Cerebellar cortex (tissue), 1 donor: ENCODE data around the gene PEX11G.

ENCODE experiments used
- DNase-seq: peaks from one replicate; pipeline ENCODE4 v3.0.0-alpha.2; 2015; ENCODE audit warnings: low spot score

PEX11G gene

DNA sequence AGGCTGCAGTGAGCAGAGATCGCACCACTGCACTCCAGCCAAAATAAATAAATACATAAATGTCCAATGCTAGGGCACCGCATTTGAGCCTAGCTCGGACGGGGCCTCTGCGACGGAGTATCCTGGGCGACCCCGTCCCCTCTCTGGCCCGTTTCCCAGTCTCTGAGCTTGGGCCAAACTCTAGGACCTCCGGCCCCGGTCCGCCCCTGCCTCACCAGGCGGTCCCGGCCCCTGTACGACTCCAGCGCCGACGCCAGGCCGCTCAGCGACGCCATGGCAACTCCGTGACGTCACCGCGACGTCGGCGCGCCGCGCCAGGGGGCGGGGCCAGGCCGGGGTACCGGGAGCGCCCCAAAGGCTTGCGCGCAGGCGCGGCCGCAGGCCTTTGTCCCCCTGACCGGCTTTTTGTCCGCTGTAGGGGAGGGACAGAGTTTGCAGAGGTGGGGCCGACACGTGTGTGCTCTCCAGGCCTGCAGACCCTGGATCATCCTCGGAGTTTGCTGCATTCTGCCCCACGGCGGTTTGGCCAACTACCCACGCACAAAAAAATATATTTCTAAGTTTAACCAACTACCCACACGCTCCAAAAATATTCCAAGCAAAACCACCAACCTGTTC is at the start of gene PEX11G:
TSS of gene PEX11G (minus strand) at position 300 of the 618 bp plus-strand sequence. CDS start at position 275, 25 bp downstream.
- DNase-seq = peak; percentile 86

DNA sequence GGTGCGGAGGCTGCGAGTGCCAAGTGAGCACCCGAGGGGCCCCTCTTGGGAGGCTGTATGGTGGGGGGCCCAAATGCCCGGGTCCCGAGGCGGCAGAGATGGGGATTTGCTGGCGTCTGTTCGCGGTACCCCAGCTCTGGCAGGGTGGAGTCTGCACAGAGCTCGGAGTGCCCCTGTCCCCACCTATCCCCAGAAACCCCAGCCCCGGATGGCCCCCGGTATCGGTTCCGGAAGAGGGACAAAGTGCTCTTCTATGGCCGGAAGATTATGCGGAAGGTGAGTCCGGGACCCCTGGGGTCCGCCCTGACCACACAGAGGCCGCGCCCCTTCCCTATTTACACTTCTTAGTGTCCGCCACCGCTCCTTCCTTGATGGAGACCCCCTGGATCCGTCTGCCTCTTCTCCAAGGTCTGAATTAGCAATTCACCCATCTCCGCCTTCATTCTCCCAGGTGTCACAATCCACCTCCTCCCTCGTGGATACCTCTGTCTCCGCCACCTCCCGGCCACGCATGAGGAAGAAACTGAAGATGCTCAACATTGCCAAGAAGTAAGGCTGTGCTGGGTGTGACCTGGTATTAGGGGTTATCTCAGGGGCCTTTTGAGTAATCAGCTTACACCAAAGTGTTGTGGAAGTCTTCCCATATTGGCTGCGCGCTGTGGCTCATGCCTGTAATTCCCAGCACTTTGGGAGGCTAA is 47.3 kb upstream of the PEX11G start:
- DNase-seq = no peak

- peak; percentile 94 for DNase-seq
Observed at GRCh38 chr19:7535047-7535997, 46.5 kb upstream of the PEX11G start, which contains the start of gene PNPLA6. Gene PNPLA6 (plus strand): TSS chr19:7535717. CDS start chr19:7535789, 72 bp downstream.

GRCh38 chr19:7534531-7535046 is 45.8 kb upstream of the PEX11G start:
- DNase-seq = peak; percentile 89

DNA sequence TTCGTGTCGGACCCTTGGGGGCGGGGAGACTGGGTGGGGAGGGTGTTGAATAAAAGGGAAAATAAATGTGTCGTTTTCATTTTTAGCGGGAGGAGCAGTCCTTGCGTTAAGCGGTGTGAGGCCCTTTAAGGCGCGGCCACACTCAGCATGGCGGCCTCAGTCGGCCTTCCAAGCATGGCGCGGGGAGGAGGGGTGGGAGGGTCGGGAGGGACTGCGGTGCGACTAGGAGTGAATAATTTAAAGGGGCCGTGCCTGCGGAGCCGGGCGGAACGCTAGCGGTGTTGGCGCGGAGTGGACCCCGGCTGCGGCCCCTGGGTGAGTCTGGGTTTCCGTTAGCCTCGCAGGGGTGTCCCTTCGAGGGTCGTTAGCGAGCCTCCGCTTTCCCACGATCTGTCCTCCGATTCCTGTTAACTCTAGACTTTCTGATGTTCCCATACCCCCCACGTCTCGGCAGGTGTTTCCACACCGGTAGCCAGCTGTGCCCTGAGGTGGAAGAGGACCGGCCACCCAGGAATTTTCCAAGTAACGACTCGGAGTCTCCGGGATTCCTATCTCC is 45.2 kb upstream of the PEX11G start:
- DNase-seq = peak; percentile 95

GRCh38 chr19:7533281-7533885 is 44.5 kb upstream of the PEX11G start:
- peak; percentile 76 for DNase-seq

DNA sequence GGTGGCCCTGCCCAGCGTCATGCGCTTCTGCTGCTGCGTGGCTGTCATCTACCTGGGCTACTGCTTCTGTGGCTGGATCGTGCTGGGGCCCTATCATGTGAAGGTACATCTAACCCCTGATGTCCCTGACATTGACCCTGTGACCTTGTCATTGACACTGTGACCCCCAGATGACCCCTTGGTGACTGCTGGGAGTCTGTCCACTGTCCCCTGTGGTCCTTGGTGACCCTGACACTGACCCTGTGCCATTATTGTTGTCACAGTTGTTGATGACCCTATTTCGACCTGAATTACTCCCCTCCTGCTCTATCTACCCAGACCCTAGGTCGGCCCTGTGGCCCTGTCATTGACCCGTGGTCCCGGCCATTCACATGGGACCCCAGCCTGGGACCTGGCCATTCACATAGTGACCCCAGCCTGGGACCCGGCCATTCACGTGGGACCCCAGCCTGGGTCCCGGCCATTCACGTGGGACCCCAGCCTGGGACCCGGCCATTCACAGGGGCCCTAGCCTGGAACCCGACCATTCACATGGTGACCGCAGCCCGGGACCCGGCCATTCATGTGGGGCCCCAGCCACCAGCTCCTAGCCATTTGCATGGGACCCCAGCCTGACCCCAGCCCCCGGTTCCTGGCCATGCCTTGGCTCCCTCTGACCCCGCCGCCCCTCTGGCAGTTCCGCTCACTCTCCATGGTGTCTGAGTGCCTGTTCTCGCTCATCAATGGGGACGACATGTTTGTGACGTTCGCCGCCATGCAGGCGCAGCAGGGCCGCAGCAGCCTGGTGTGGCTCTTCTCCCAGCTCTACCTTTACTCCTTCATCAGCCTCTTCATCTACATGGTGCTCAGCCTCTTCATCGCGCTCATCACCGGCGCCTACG is 41.0 kb upstream of the PEX11G start:
- DNase-seq = no peak

- no peak for DNase-seq
Observed at GRCh38 chr19:7529246-7529600, 40.4 kb upstream of the PEX11G start.

GRCh38 chr19:7528522-7529245 is 39.8 kb upstream of the PEX11G start:
- no peak for DNase-seq

DNA sequence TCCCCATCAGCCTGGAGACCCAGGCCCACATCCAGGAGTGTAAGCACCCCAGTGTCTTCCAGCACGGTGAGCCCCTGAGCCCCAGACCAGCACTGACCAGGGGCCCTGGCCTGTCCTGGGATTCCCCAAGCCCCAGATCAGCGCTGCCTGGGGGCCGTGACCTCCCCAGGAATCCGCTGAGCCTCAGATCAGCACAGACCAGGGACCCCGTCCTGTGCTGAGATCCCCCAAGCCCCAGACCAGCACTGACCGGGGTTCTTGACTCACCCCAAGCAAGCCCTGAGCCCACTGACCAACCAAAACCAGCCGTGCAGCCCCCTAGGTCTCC is 39.3 kb upstream of the PEX11G start:
- DNase-seq = no peak

GRCh38 chr19:7527516-7528191 is 38.8 kb upstream of the PEX11G start:
- no peak for DNase-seq

DNA sequence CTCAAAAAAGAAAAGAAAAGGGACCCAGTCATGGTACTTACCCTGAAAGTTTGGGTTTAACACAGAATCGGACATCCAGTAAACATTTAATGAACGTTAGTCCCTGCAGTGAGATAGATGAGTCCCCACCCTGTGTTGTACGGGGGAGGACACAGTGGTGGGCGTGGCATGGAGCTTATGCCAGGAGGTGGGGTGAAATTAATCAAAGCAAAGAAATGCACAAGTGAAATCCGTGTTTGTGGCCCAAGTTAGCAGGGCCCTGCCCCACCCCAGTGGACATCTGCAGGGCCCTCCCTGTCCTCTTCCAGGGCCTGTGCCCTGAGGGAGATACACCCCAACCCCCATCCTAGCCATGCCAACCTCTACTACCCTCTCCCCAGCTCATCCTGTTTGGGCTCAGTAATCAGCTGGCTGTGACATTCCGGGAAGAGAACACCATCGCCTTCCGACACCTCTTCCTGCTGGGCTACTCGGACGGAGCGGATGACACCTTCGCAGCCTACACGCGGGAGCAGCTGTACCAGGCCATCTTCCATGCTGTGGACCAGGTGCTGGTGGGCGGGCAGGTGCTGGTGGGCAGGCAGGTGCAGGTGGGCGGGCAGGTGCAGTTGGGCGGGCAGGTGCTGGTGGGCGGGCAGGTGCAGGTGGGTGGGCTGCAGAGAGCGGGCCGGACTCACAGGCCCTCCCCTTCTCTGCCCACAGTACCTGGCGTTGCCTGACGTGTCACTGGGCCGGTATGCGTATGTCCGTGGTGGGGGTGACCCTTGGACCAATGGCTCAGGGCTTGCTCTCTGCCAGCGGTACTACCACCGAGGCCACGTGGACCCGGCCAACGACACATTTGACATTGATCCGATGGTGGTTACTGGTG is 37.5 kb upstream of the PEX11G start:
- no peak for DNase-seq

DNA sequence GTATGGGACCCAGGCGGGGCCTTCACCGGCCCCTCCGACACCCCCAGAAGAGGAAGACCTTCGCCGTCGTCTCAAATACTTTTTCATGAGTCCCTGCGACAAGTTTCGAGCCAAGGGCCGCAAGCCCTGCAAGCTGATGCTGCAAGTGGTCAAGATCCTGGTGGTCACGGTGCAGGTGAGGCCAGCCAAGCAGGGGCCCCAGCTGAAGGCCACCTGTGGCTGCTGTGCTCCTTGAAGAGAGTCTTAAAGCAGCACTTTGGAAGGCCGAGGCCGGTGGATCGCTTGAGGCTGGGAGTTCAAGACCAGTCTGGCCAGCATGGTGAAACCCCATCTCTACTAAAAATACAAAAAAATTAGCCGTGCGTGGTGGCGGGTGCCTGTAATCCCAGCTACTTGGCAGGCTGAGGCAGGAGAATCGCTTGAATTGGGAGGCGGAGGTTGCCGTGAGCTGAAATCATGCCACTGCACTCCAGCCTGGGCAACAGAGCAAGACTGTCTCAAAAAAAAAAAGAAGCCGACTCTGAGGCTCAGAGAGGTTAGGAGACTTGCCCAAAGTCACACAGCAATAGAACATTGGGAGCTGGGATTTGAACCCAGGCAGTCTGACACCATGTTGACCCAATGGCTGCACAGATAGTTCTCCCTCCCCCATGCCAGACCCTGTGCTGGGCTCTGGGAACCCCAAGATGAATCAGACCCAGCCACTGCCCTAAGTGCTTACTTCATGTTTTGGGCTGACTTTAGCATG is 36.3 kb upstream of the PEX11G start:
- no peak for DNase-seq

GRCh38 chr19:7524523-7524922 is 35.7 kb upstream of the PEX11G start:
- no peak for DNase-seq

DNA sequence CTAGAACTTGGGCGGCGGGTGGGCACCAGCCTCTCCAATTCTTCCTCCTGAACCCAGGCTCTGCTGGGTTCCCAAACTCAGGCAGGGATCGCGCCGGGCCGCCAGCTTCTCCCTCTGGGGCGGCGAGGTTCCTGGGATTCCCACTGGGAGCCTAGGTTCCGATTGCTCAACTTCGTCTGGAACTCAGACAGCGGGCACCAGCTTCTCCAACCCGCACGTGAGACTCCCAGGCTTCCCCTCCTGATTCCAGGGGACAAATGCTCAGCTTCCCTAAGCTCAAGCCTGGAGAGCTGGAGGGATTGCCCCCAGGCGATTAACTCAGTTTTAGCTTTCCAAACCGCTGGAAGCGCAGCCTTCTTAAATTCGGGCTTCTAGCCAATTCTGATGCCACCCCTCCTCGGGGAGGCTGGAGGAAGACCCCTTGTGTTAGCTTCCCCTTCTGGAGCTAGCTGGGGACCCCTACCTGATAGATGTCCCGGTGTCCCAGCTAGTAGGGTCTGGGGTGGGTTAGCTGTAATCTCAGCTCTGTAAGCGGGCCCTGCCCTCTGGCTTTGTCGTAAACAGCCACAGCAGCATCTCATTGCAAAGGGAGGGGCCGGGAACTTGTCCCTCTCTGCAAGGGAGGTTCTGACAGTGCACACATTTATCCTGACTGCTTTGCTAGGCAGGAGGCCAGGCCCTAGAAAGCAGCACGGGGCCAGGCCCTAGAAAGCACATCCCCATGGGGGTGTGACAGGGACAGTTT is 34.3 kb upstream of the PEX11G start:
- DNase-seq = no peak

DNA sequence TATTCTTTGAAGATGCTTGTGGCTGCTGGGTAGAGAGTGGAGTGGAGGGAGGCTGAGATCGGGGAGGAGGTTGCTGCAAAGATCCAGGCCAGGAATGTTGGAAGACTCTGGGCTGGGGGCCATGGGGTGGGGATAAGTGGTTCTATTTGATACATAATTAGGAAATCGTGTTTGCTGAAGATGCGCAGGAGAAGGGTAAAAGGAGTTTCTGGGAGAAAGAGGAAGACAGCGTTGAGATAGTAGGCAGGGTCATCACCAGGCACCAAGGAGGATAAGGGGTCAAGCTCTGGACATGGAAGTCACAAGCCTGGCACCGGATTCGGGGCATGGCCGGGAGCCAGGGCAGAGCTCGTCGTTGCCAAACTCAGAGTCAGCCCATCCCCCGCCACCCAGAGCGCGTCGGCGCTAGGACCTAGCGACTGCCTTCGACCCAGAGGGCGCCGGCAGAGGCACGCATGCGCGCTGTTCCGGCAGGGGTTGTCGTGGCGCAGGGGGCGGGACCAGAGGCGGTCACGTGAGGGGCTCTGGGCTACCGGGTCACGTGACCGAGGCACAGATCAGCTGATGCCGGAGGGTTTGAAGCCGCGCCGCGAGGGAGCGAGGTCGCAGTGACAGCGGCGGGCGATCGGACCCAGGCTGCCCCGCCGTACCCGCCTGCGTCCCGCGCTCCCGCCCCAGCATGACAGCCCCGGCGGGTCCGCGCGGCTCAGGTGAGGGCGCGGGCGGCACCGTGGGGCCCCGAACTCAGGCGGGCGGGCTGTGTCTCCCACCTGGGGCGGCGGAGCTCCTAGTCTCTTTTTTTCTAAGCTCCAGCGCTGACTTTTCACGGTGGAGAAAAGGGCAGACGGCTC is 33.5 kb upstream of the PEX11G start, which contains the start of gene MCOLN1:
TSS of gene MCOLN1 (plus strand) at position 553 of the 851 bp plus-strand sequence. CDS start at position 680, 127 bp downstream.
- DNase-seq = peak; percentile 97
